Brain microvascular endothelial cell (primary cell): ENCODE data around the gene AUH.

Experiments
- DNase-seq: peaks from one replicate; pipeline ENCODE4 v3.0.0-alpha.2; 2020
- H3K27ac ChIP-seq: fragments of 250-450 bp; sonication (Bioruptor Pico); 2 replicates; pipeline ENCODE4 v1.5.1; 2020; ENCODE audit warnings: mild to moderate bottlenecking, moderate library complexity
- H3K27me3 ChIP-seq: fragments of 250-450 bp; sonication (Bioruptor Pico); replicated peaks from 2 replicates; pipeline ENCODE4 v1.5.1; 2020; ENCODE audit warnings: mild to moderate bottlenecking
- H3K36me3 ChIP-seq: fragments of 250-450 bp; sonication (Bioruptor Pico); replicated peaks from 2 replicates; pipeline ENCODE4 v1.5.1; 2020; ENCODE audit warnings: mild to moderate bottlenecking
- H3K4me3 ChIP-seq: 2 replicates; pipeline ENCODE4 v1.5.1; 2011; ENCODE audit warnings: low read depth, mild to moderate bottlenecking, control low read depth, low read length, moderate library complexity
- in situ Hi-C: cut with HindIII; loops from 2 replicates; pipeline ENCODE4 v1.10.0; 2017; ENCODE audit warnings: low sequenced_read_pairs, low pct_ligation_motif_present
- TF ChIP-seq, protein P1 (sequence below): IDR thresholded peaks from 2 replicates; pipeline ENCODE4 v1.5.1; 2011; ENCODE audit warnings: low read depth, mild to moderate bottlenecking, moderate library complexity, low read length, control low read depth, inconsistent platforms; ENCODE audit errors: missing control alignments

Gene AUH

GRCh38 chr9:91274949-91275492, 86.7 kb downstream of the AUH start:
- TF ChIP-seq, protein P1, sequence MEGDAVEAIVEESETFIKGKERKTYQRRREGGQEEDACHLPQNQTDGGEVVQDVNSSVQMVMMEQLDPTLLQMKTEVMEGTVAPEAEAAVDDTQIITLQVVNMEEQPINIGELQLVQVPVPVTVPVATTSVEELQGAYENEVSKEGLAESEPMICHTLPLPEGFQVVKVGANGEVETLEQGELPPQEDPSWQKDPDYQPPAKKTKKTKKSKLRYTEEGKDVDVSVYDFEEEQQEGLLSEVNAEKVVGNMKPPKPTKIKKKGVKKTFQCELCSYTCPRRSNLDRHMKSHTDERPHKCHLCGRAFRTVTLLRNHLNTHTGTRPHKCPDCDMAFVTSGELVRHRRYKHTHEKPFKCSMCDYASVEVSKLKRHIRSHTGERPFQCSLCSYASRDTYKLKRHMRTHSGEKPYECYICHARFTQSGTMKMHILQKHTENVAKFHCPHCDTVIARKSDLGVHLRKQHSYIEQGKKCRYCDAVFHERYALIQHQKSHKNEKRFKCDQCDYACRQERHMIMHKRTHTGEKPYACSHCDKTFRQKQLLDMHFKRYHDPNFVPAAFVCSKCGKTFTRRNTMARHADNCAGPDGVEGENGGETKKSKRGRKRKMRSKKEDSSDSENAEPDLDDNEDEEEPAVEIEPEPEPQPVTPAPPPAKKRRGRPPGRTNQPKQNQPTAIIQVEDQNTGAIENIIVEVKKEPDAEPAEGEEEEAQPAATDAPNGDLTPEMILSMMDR, result no peak
- H3K27me3 ChIP-seq, result no peaks in the 10 kb centered on the region
- in situ Hi-C loops, result no loop called here
- H3K36me3 ChIP-seq, result no peaks in the 10 kb centered on the region
- no peak overlapping the region for H3K27ac ChIP-seq
- no peak for DNase-seq
- no peak overlapping the region for H3K4me3 ChIP-seq

DNA sequence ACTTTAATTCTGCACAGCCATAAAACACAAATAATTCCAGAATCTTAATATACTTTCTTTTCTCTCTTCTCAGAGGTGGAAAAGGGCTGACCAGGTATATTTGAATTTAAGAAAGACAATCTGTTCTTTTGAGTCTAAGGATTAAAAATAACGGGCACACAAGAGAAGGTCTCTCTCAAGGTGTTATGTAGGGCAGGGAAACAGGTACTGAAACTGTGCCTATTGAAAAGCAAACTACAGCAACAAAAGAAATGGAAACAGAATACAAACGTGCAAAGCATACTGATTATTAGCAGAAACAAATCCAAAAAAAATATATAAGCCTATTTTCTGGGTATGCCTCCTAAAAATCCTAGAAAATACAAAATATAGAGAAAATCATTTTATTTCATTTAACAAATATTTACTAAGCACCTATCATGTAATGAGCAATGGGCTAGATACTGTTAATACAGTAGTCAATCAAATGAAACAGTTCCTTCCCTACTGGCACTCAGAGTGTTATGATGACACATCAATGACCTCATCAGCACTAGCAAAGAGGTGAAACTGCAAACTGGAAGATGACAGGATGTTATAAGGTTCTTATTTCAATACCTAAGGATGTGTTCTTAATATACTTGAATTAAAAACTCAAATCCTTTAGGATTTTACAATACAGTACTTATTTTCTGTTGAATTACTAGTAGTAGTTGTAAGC, 87.7 kb downstream of the AUH start:
- H3K36me3 ChIP-seq, result no peaks in the 10 kb centered on the region
- no peak overlapping the region for H3K4me3 ChIP-seq
- TF ChIP-seq, protein P1, result no peak
- no peaks in the 10 kb centered on the region for H3K27me3 ChIP-seq
- no peak overlapping the region for H3K27ac ChIP-seq
- DNase-seq, result peak; percentile 31
- in situ Hi-C loops, result no loop called here

- TF ChIP-seq, protein P1, result no peak
- Histone ChIP-seq H3K27ac (no peak overlapping the region), H3K4me3 (no peak overlapping the region), H3K36me3 (no peaks in the 10 kb centered on the region), H3K27me3 (no peaks in the 10 kb centered on the region)
- in situ Hi-C loops, result no loop called here
- DNase-seq, result no peak
These were observed 90.6 kb downstream of the AUH start for GRCh38 chr9:91271156-91271555.

DNA sequence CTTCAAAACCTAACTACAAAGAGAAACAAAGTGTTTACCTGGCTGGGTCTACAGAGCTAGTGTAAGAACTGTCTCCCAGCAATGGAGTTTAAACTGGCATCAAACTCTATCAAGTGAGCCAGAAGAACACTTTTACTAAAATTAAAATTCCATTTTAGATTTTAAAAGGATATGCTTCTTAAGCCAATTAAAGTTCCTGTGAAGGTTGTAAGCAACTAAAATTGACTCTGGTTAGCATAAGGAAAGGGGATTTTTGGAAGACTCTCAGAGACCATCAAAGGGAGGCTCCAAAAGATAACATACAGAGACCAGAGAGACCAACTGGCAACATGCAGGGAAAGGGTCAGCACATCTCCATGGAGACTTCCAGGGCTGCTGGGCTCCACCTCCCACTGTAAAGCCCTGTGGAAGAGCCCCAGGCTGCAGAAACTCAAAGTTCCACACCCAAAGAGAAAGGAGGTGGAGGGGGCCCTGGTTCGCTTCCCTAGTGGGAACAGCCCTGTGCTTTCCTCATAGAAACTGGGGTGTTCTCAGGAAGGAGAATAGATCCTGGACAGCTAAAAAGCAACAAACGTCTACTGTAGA, 91.7 kb downstream of the AUH start:
- in situ Hi-C loops, result no loop called here
- TF ChIP-seq, protein P1, result no peak

DNA sequence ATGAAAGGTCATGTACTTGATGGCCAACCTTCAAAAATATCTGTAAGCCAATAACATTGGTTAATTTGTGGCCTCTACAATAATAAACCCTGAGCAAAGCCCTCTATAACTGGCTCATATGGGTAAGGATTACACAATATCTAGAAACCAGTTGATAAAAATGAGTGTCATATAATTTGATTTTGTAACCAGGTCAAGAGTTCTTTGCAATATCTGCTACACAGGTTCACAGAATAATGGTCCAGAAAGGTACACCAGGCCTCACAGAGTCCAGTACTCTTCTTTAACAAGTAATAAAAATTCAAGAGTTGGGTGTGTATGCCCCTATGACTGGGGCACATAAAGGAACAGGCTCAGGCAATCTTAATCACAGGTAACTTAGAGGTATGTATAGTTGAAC, 95.3 kb downstream of the AUH start:
- no peak for DNase-seq
- no peaks in the 10 kb centered on the region for H3K36me3 ChIP-seq
- H3K4me3 ChIP-seq, result no peak overlapping the region
- TF ChIP-seq, protein P1, result no peak
- no peak overlapping the region for H3K27ac ChIP-seq
- H3K27me3 ChIP-seq, result no peaks in the 10 kb centered on the region
- in situ Hi-C loops, result no loop called here

More for the DNA sequence above, 91.7 kb downstream of the AUH start:
- Histone ChIP-seq H3K4me3 (no peak overlapping the region), H3K36me3 (no peaks in the 10 kb centered on the region), H3K27me3 (no peaks in the 10 kb centered on the region), H3K27ac (no peak overlapping the region)
- DNase-seq, result no peak
